ENCODE results near the gene TRPV4.
"Not testable (repeated sequence)": the region's sequence is repeated elsewhere in the genome, so short reads cannot be mapped to it uniquely, and the experiment has no call there.

The TRPV4 gene

GRCh38 chr12:109870648-109871047, 37.5 kb upstream of the TRPV4 start:
- no peak for TF ChIP-seq CTCF (IDR thresholded peaks at IDR 0.05; ENCODE audit: borderline replicate concordance, control extremely low read depth, extremely low read depth, insufficient read depth, missing control alignments)
- in situ Hi-C loops (cut with MboI; ENCODE audit: low sequenced_read_pairs, unreplicated experiment) = no loop called here
- DNase-seq (ENCODE audit: low spot score) = no peak

DNA sequence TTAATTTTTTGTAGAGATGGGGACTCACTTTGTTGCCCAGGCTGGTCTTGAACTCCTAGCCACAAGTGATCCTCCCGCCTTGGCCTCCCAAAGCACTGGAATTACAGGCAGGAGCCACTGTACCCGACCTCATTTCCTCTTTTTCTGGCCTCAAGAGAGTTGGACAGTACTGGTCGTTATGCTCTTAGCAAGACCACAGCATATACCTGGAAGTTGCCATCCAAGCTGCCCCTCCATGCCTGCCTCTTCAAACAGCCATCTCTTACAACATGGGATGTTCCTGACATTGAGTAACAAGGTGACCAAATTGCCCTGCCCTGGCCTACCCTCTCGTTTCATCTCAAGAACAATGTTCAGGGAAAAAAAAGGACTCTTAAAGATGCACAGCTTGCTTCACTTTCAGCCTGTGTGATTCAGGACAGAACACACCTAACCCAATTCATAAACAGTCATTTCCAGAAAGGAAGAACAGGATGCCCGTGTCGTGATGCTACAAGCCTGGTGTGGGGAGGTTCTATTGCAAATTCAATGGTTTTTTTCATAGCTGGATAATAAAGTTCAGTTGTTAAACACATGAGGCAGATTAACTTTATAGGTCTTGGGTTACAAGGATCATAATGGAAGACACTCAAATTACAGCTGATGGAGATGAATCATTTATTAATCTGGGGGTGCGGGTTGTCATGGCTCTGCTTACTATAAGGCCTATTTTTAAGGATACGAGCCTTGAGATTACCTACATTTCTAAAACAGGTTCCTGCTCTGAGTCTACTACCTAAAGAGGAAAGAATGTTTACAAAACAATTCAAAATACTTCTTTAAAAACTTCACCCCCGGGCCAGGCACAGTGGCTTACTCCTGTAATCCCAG, 35.2 kb upstream of the TRPV4 start:
- TF ChIP-seq CTCF (IDR thresholded peaks at IDR 0.05; ENCODE audit: borderline replicate concordance, control extremely low read depth, extremely low read depth, insufficient read depth, missing control alignments) = no peak
- in situ Hi-C loops (cut with MboI; ENCODE audit: low sequenced_read_pairs, unreplicated experiment) = no loop called here
- DNase-seq (ENCODE audit: low spot score) = no peak

GRCh38 chr12:109864916-109865315, 31.7 kb upstream of the TRPV4 start:
- in situ Hi-C loops (cut with MboI; ENCODE audit: low sequenced_read_pairs, unreplicated experiment) = no loop called here
- no peak for TF ChIP-seq CTCF (IDR thresholded peaks at IDR 0.05; ENCODE audit: borderline replicate concordance, control extremely low read depth, extremely low read depth, insufficient read depth, missing control alignments)

GRCh38 chr12:109863847-109864712, 30.9 kb upstream of the TRPV4 start:
- TF ChIP-seq CTCF (IDR thresholded peaks at IDR 0.05; ENCODE audit: borderline replicate concordance, control extremely low read depth, extremely low read depth, insufficient read depth, missing control alignments) = no peak
- in situ Hi-C loops (cut with MboI; ENCODE audit: low sequenced_read_pairs, unreplicated experiment) = no loop called here
- DNase-seq (ENCODE audit: low spot score) = no peak

More at GRCh38 chr12:109864916-109865315, 31.7 kb upstream of the TRPV4 start:
- no peak for DNase-seq (ENCODE audit: low spot score)

DNA sequence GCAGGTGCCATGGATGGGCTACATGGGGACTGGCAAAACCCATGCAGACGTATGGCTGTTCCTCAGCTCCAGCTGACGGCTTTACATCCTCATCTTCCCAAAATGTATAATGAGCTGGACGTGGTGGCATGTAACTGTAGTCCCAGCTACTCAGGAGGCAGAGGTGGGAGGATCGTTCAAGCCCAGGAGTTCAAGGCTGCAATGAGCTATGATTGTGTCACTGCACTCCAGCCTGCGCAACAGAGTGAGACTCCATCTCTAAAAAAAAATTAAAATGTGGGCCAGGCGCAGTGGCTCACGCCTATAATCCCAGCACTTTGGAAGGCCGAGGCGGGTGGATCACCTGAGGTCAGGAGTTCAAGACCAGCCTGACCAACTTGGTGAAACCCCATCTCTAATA, 29.3 kb upstream of the TRPV4 start:
- in situ Hi-C loops (cut with MboI; ENCODE audit: low sequenced_read_pairs, unreplicated experiment); DNase-seq (ENCODE audit: low spot score): not testable (repeated sequence)

DNA sequence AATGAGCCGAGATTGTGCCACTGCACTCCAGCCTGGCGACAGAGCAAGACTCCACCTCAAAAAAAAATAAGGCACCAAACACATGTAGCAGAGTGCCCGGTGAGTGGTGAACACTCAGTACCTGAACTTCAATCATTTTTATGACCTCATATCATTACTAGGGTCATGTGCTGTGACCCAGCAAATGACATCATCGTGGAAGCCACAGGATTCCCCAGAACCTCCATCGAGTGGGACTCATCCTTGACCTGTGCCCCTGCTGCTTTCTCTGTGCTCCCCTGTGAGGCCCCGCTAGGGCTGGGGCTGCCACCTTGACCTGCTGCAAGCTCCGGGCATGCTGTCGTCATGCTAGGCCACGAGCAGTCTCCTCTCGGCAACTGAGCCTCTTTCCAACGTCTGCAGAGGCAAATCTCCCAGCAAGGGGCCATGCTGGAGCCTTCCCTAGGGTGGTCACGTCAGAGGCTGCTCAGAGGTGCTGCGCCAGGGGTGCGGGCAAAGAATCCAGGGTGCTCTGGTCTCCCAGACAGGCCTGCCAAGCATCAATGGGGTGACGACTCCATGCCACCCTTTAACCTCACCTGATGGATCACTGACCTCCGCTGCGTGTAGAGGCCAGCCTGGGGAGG, 28.6 kb upstream of the TRPV4 start:
- no peak for DNase-seq (ENCODE audit: low spot score)
- in situ Hi-C loops (cut with MboI; ENCODE audit: low sequenced_read_pairs, unreplicated experiment) = no loop called here
- TF ChIP-seq CTCF (IDR thresholded peaks at IDR 0.05; ENCODE audit: borderline replicate concordance, control extremely low read depth, extremely low read depth, insufficient read depth, missing control alignments) = no peak

All from GM13976 (cell line).